Measurements from ENCODE around the gene NINL. TPM values are rescaled to one million over a fixed set of nuclear protein-coding genes. Genes with fewer than 3 reads are reported as not detected.

Gene NINL
- total and polyA plus RNA-seq, 2 of the 8 experiments (the other 6 are each of a cell fraction or from before 2014, with no cell fraction given) = 15.3 to 30.0 TPM

DNA sequence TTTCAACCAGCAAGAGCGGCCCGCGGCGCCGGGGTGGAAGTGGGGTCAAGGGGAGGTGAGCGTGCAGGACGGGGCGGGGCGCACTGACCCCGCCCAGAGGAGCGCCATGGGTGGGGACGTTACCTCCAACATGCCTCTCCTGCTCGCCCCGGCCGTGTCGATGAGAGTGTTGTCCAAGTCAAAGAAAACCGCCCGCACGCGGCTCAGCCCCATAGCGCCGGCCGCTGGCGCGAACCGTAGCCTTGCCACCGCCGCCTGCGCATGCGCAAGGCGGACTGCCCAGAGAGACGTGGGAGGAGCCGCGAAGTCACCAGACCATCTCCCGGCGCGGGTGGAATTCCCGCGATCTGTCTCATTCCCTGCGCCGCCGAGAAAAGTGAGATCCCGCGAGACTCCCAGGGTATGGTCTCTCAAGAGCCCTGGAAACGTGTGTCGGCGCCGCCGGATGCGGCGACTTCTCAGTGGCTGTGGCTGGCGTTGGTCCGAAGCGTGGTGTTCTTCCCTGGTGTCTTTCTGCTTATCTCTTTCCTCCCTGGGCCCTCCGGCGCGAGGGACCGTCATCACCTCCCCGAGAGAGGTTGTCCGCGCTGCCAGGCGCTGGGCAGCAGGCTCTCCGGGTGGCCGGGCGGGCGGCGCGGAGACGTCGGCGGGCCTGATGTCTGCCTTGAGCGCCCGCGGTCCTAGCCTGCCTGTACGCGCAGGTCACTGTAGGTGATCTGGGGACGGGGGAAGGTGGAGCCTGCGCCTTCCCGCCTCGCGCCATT, 38.6 kb upstream of the NINL start, which contains the start of gene NANP:
Gene NANP, minus strand, starts transcription at position 279 of the 764 bp plus-strand sequence. Its CDS starts 66 bp downstream, at position 213.
- peak within 1 kb of the TSS; percentile 72; the same call in 1 of the 2 replicates for H2BK15ac ChIP-seq (ENCODE audit: low read length)
- POLR2A ChIA-PET (ENCODE audit: partially characterized antibody) = interaction anchor here (0.8 kb wide), 1 partner anchor 10 kb away, joined by 3 read pairs; no protein-coding TSS in a partner anchor
- peak within 1 kb of the TSS; percentile 83 for H3K4ac ChIP-seq (replicated peaks; ENCODE audit: insufficient read length, low read depth, low read length)
- H2AK5ac ChIP-seq (ENCODE audit: low read depth, low read length) = peak within 1 kb of the TSS; percentile 79; the same call in 1 of the 2 replicates
- CTCF ChIA-PET (ENCODE audit: partially characterized antibody) = no interaction called here
- H3K79me2 ChIP-seq (ENCODE audit: control insufficient read depth in 1 of 2, insufficient read depth in 2 of 2, low read length in 2 of 2) = 0 out of 4 replicates have a peak, but pooled peaks cover 0 to 3% of the 10 kb centered on the region in 2 experiments
- no peak for FAIRE-seq
- H2BK20ac ChIP-seq (ENCODE audit: low read length) = peak within 1 kb of the TSS; percentile 80; the same call in 1 of the 2 replicates
- H4K20me1 ChIP-seq (replicated peaks in 1 of 2; ENCODE audit: control insufficient read depth in 1 of 2, insufficient read depth in 2 of 2, low read length in 2 of 2) = peaks cover 0 to 4% of the 10 kb centered on the region in 2 experiments
- H4K91ac ChIP-seq (replicated peaks; ENCODE audit: insufficient read length, low read length) = peak within 1 kb of the TSS; percentile 91
- peak within 1 kb of the TSS; percentile 84 for H2BK5ac ChIP-seq (ENCODE audit: low read depth, low read length)
- H3K4me3 ChIP-seq (ENCODE audit: extremely low read depth in 1 of 4, insufficient read depth in 2 of 4, low read depth in 3 of 4, low read length in 4 of 4) = peak within 1 kb of the TSS; percentile 52 to 76 (median 59)
- peak within 1 kb of the TSS; percentile 96 for H4K8ac ChIP-seq (ENCODE audit: extremely low read depth, insufficient read depth, low read length)
- H3K9ac ChIP-seq (replicated peaks in 1 of 4; ENCODE audit: extremely low read depth in 1 of 4, low read depth in 3 of 4, low read length in 3 of 4) = peak within 1 kb of the TSS; percentile 69 to 88 (median 80)
- peaks cover 15% of the 10 kb centered on the region; the same call in 1 of the 2 replicates for H3K23me2 ChIP-seq (ENCODE audit: low read depth, low read length)
- peaks cover 0 to 15% (median 4%) of the 10 kb centered on the region in 4 experiments; a peak in 5 of 7 replicates for H3K27me3 ChIP-seq (replicated peaks in 1 of 4; ENCODE audit: control insufficient read depth in 3 of 4, extremely low read depth in 1 of 4, insufficient read depth in 3 of 4, low read length in 3 of 4)
- H3K18ac ChIP-seq (ENCODE audit: extremely low read depth, low read length) = peak within 1 kb of the TSS; percentile 87
- peak within 1 kb of the TSS; percentile 90 for H2BK12ac ChIP-seq (ENCODE audit: low read depth, low read length)
- H3K4me1 ChIP-seq (replicated peaks in 1 of 4; ENCODE audit: control insufficient read depth in 3 of 4, insufficient read depth in 4 of 4, low read length in 3 of 4) = peaks cover 0 to 12% (median 4%) of the 10 kb centered on the region in 4 experiments; a peak in 5 of 7 replicates
- H3K27ac ChIP-seq (ENCODE audit: low read depth, low read length) = peak within 1 kb of the TSS; percentile 12; the same call in 1 of the 2 replicates
- H3K4me2 ChIP-seq (ENCODE audit: insufficient read depth in 1 of 2, low read depth in 2 of 2, low read length in 2 of 2) = peak within 1 kb of the TSS; percentile 71 to 94
- H3K14ac ChIP-seq (ENCODE audit: insufficient read length) = no peak within 1 kb of the TSS
- DNase-seq (ENCODE audit: low read depth in 1 of 2, low spot score in 2 of 2) = peak; percentile 76 to 92
- H3K9me3 ChIP-seq (ENCODE audit: insufficient read depth in 2 of 2, low read depth in 1 of 2, low read length in 1 of 2) = no peaks in the 10 kb centered on the region
- 2% methylated on average over 77 of the region's 81 CpGs; no CpG with 5 or more reads in 1 of the 2 experiments for WGBS, 2 experiments (ENCODE audit: extremely low coverage in 1 of 2, insufficient coverage in 1 of 2, insufficient read length in 1 of 2, insufficient replicate concordance in 2 of 2, low coverage in 1 of 2, low lambda C conversion rate in 2 of 2, missing lambda C conversion rate in 1 of 2)
- no peaks in the 10 kb centered on the region for H3K36me3 ChIP-seq (ENCODE audit: control insufficient read depth in 2 of 4, insufficient read depth in 4 of 4, low read length in 3 of 4)
- H4K5ac ChIP-seq (ENCODE audit: insufficient read length, low read depth, low read length) = peak within 1 kb of the TSS; percentile 67
- H3K56ac ChIP-seq (replicated peaks; ENCODE audit: insufficient read length, low read depth, low read length) = peak within 1 kb of the TSS; percentile 83
- no peak within 1 kb of the TSS for H3K23ac ChIP-seq (ENCODE audit: insufficient read length)
- H2AFZ ChIP-seq (ENCODE audit: low read length) = peak within 1 kb of the TSS; percentile 54
- H3K79me1 ChIP-seq (ENCODE audit: low read depth, low read length) = peaks cover 2% of the 10 kb centered on the region; the same call in 1 of the 2 replicates
- peak within 1 kb of the TSS; percentile 47 for H2BK120ac ChIP-seq (replicated peaks; ENCODE audit: low read depth, low read length)
- TF ChIP-seq RNF2 (IDR thresholded peaks at IDR 0.05; ENCODE audit: borderline replicate concordance, low read depth, low read length, missing control alignments, poor library complexity, severe bottlenecking) (peak; percentile 61), TCF12 (IDR thresholded peaks at IDR 0.05; ENCODE audit: low read depth, low read length) (no peak), POLR2AphosphoS5 (IDR thresholded peaks at IDR 0.05; ENCODE audit: low read depth, low read length) (peak; percentile 88), NANOG (IDR thresholded peaks at IDR 0.05; ENCODE audit: insufficient read depth, low read depth, low read length, poor library complexity, severe bottlenecking) (no peak), POLR2A (IDR thresholded peaks at IDR 0.05; ENCODE audit: control extremely low read depth in 1 of 2, low read depth in 2 of 2, low read length in 2 of 2) (peak; percentile 92 to 96), CREB1 (IDR thresholded peaks at IDR 0.05) (peak; percentile 30; the same call in 1 of the 2 replicates), BACH1 (IDR thresholded peaks at IDR 0.05; ENCODE audit: low read length) (peak; percentile 74), NRF1 (IDR thresholded peaks at IDR 0.05; ENCODE audit: low read depth, low read length) (peak; percentile 90), BRCA1 (IDR thresholded peaks at IDR 0.05; ENCODE audit: low read depth, low read length) (peak; percentile 91), PHF8 (conservative IDR thresholded peaks at IDR 0.05; ENCODE audit: low read depth, low read length) (peak; percentile 88), YY1 (IDR thresholded peaks at IDR 0.05; ENCODE audit: low read depth, low read length) (peak; percentile 47; the same call in 1 of the 2 replicates), ASH2L (IDR thresholded peaks at IDR 0.05; ENCODE audit: low read length) (peak; percentile 93)
